Endothelial cell of umbilical vein (primary cell): ENCODE measurements around the gene ACSL6. TPM values are rescaled to one million over a fixed set of nuclear protein-coding genes. Genes with fewer than 3 reads are reported as not detected.

Source experiments
- BruUV-seq: library from RNA; stranded (reverse); fragments of 400-500 nt; replicated peaks from 2 replicates; lab custom pipeline; 2021; lab: Mats Ljungman, UMichigan
- CTCF ChIA-PET: fragments of 300-600, 350-600 bp; sonication (Branson Sonifier 250); formaldehyde crosslinking; loops from one replicate; lab custom pipeline; 2021; ENCODE audit warnings: antibody characterized with exemption, inconsistent platforms; lab: Charles Lee
- POLR2A ChIA-PET: fragments of 300-600, 350-600 bp; sonication (Branson Sonifier 250); formaldehyde crosslinking; loops from one replicate; lab custom pipeline; 2021; ENCODE audit warnings: antibody characterized with exemption, inconsistent platforms; lab: Charles Lee
- DNase-seq: peaks from one replicate; pipeline ENCODE4 v3.0.0-alpha.2; 2011; ENCODE audit warnings: low read depth, low spot score
- FAIRE-seq: peaks from 2 replicates; lab custom pipeline; 2011; peaks lifted over from hg19 to GRCh38; lab: Jason Lieb, UNC
- H2AFZ ChIP-seq: 2 replicates; pipeline ENCODE4 v1.6.0; 2012; ENCODE audit warnings: low read depth, low read length, control low read depth, inconsistent platforms
- H3K27ac ChIP-seq: 2 replicates; pipeline ENCODE4 v1.5.1; 2011; ENCODE audit warnings: low read depth, mild to moderate bottlenecking, control low read depth, low read length, moderate library complexity; ENCODE audit not compliant: insufficient read depth
- H3K27me3 ChIP-seq, 2 experiments: 2 replicates each; pipeline versions ENCODE4 v1.6.0 to v1.6.1; 2011; ENCODE audit warnings: low read length in 2 of 2, mixed read lengths in 1 of 2; ENCODE audit not compliant: control insufficient read depth in 2 of 2, insufficient read depth in 2 of 2
- H3K36me3 ChIP-seq, 2 experiments: 2 replicates in 1 of 2; 3 replicates in 1 of 2; pipeline ENCODE4 v1.5.1; 2011; ENCODE audit warnings: low read length in 2 of 2, mild to moderate bottlenecking in 1 of 2, moderate library complexity in 1 of 2; ENCODE audit not compliant: control insufficient read depth in 2 of 2, insufficient read depth in 2 of 2; ENCODE audit errors: extremely low read depth in 1 of 2
- H3K4me1 ChIP-seq: 3 replicates; pipeline ENCODE4 v1.5.1; 2011; ENCODE audit warnings: mild to moderate bottlenecking, low read length; ENCODE audit not compliant: control insufficient read depth, insufficient read depth; ENCODE audit errors: extremely low read depth
- H3K4me2 ChIP-seq: 2 replicates; pipeline ENCODE4 v1.6.1; 2011; ENCODE audit warnings: low read length, control low read depth, mixed read lengths; ENCODE audit not compliant: insufficient read depth
- H3K4me3 ChIP-seq, 3 experiments: fragments of 200-600 bp in 1 of 3; sonication (generic), shearing (Covaris generic) in 1 of 3; replicated peaks in 1 of 3; 2 replicates each; pipeline ENCODE4 v1.5.1; 2011 to 2016; ENCODE audit warnings: control low read depth in 3 of 3, low read length in 3 of 3, mild to moderate bottlenecking in 2 of 3, inconsistent platforms in 1 of 3, low read depth in 1 of 3, moderate library complexity in 1 of 3; ENCODE audit not compliant: insufficient read depth in 1 of 3
- H3K79me2 ChIP-seq: 2 replicates; pipeline ENCODE4 v1.6.0; 2012; ENCODE audit warnings: low read length, inconsistent platforms; ENCODE audit not compliant: control insufficient read depth, insufficient read depth
- H3K9ac ChIP-seq: replicated peaks from 2 replicates; pipeline ENCODE3; 2011; ENCODE audit warnings: low read length, control low read depth; ENCODE audit not compliant: insufficient read depth; ENCODE audit errors: extremely low read depth
- H3K9me1 ChIP-seq: replicated peaks from 3 replicates; pipeline ENCODE4 v1.6.0; 2011; ENCODE audit warnings: mild to moderate bottlenecking, low read length; ENCODE audit not compliant: control insufficient read depth, insufficient read depth; ENCODE audit errors: extremely low read depth
- H3K9me3 ChIP-seq: replicated peaks from 2 replicates; pipeline ENCODE4 v1.5.1; 2012; ENCODE audit warnings: low read length, inconsistent platforms; ENCODE audit not compliant: control insufficient read depth, insufficient read depth
- H4K20me1 ChIP-seq: replicated peaks from 2 replicates; pipeline ENCODE3; 2011; ENCODE audit warnings: mild to moderate bottlenecking, low read length; ENCODE audit not compliant: control insufficient read depth, insufficient read depth; ENCODE audit errors: extremely low read depth
- CTCF ChIP-seq, 2 donors: IDR thresholded peaks; 1 replicate in 1 of 2; 2 replicates in 1 of 2; pipeline ENCODE4 v1.5.1; 2011; ENCODE audit warnings: low read length in 2 of 2, mild to moderate bottlenecking in 2 of 2, moderate library complexity in 2 of 2, control low read depth in 1 of 2, inconsistent platforms in 1 of 2, low read depth in 1 of 2; ENCODE audit not compliant: insufficient read depth in 1 of 2; ENCODE audit errors: extremely low read depth in 1 of 2
- EZH2 ChIP-seq: IDR thresholded peaks from 2 replicates; pipeline ENCODE4 v1.6.1; 2012; ENCODE audit warnings: borderline replicate concordance, low read depth, mild to moderate bottlenecking, moderate library complexity, low read length, inconsistent platforms; ENCODE audit not compliant: severe bottlenecking
- FOS ChIP-seq: IDR thresholded peaks from 2 replicates; pipeline ENCODE4 v1.6.1; 2011; ENCODE audit warnings: mild to moderate bottlenecking, low read length, moderate library complexity, borderline replicate concordance; ENCODE audit not compliant: insufficient read depth
- GATA2 ChIP-seq: IDR thresholded peaks from 2 replicates; pipeline ENCODE4 v1.7.0; 2011; ENCODE audit warnings: low read depth, mild to moderate bottlenecking, moderate library complexity, mixed read lengths, low read length; ENCODE audit not compliant: insufficient read length, insufficient read depth
- JUN ChIP-seq: IDR thresholded peaks from 2 replicates; pipeline ENCODE4 v1.6.1; 2011; ENCODE audit warnings: borderline replicate concordance, low read depth; ENCODE audit not compliant: insufficient read length, insufficient read depth
- MAX ChIP-seq: IDR thresholded peaks from 2 replicates; pipeline ENCODE4 v1.6.1; 2011; ENCODE audit not compliant: insufficient read depth, insufficient read length
- MYC ChIP-seq: IDR thresholded peaks from one replicate; pipeline ENCODE4 v1.6.1; 2011; ENCODE audit warnings: mild to moderate bottlenecking, low read depth, low read length
- POLR2A ChIP-seq: IDR thresholded peaks from 2 replicates; pipeline ENCODE4 v1.6.1; 2012; ENCODE audit warnings: low read depth, mild to moderate bottlenecking, control low read depth, low read length
- POLR2AphosphoS5 ChIP-seq: IDR thresholded peaks from 2 replicates; pipeline ENCODE4 v1.6.1; 2012; ENCODE audit warnings: low read depth, mild to moderate bottlenecking, control low read depth, low read length, moderate library complexity; ENCODE audit not compliant: insufficient read depth
- dilution Hi-C: fragments of 300-500 bp; cut with MboI; formaldehyde crosslinking; loops from one replicate; pipeline ENCODE4 v1.15.0; 2019; ENCODE audit warnings: low sequenced_read_pairs; ENCODE audit not compliant: extremely low pct_ligation_motif_present
- intact Hi-C: fragments of 100-400 bp; cut with micrococcal nuclease; formaldehyde crosslinking; loops from one replicate; pipeline ENCODE4 v1.10.0; 2022
- polyA plus RNA-seq, 4 experiments: library from polyadenylated mRNA; depleted of rRNA in 3 of 4; stranded (reverse) in 3 of 4; unstranded in 1 of 4; fragments of >200 nt; gene quantifications; 2 replicates each; pipeline versions ENCODE4 v1.2.1 to v1.2.3, GENCODE V29; 2011 to 2012; ENCODE audit warnings: missing spikeins in 1 of 4
- total RNA-seq: library from RNA; stranded (reverse); gene quantifications from 2 replicates; pipeline ENCODE4 v1.2.3, GENCODE V29; 2021

The ACSL6 gene
- total and polyA plus RNA-seq, 2 donors (not counting 3 experiments of a cell fraction or from before 2014, with no cell fraction given) = not detected

GRCh38 chr5:132053483-132053882, 42.0 kb upstream of the ACSL6 start:
- dilution Hi-C loops = no loop called here
- Histone ChIP-seq H3K4me2 (no peak overlapping the region), H3K4me3 (no peak overlapping the region), H3K79me2 (no peaks in the 10 kb centered on the region), H4K20me1 (no peaks in the 10 kb centered on the region), H3K27me3 (peaks cover 0 to 3% of the 10 kb centered on the region in 2 experiments), H3K27ac (no peak overlapping the region), H2AFZ (no peak overlapping the region), H3K9me1 (no peaks in the 10 kb centered on the region), H3K4me1 (no peaks in the 10 kb centered on the region), H3K36me3 (no peaks in the 10 kb centered on the region), H3K9me3 (no peaks in the 10 kb centered on the region), H3K9ac (no peak overlapping the region)
- FAIRE-seq = no peak
- TF ChIP-seq FOS (no peak), JUN (no peak), POLR2AphosphoS5 (no peak), CTCF (IDR thresholded peaks at IDR 0.05; ENCODE audit: extremely low read depth in 1 of 2, insufficient read depth in 1 of 2, low read depth in 1 of 2, low read length in 2 of 2) (no peak), GATA2 (no peak), EZH2 (no peak), MAX (no peak), MYC (no peak), POLR2A (no peak)
- no peak for DNase-seq
- POLR2A ChIA-PET = no interaction called here
- CTCF ChIA-PET = interaction anchor here (1.1 kb wide), 1 partner anchor 9 kb away, joined by 5 read pairs; no protein-coding TSS in a partner anchor
- intact Hi-C loops = no loop called here
- no TSS peak for BruUV-seq
